CD14-positive monocyte (primary cell): ENCODE data around the gene MEIS2. TPM values are rescaled to one million over a fixed set of nuclear protein-coding genes. Genes with fewer than 3 reads are reported as not detected.

Source experiments
- DNase-seq, 3 donors: peaks; one replicate each; pipeline ENCODE4 v3.0.0-alpha.2; 2011 to 2022
- H2AFZ ChIP-seq: 2 replicates; pipeline ENCODE4 v1.6.0; 2012; ENCODE audit warnings: mild to moderate bottlenecking, low read depth, low read length, inconsistent platforms; ENCODE audit not compliant: insufficient read depth, poor library complexity, severe bottlenecking
- H3K27ac ChIP-seq, 2 donors: 1 replicate in 1 of 2; 2 replicates in 1 of 2; pipeline ENCODE4 v1.5.1; 2012 to 2013; ENCODE audit warnings: low read length in 2 of 2, control low read depth in 1 of 2, inconsistent platforms in 1 of 2, low read depth in 1 of 2, mild to moderate bottlenecking in 1 of 2
- H3K27me3 ChIP-seq, 2 donors: one replicate each; pipeline versions ENCODE4 v1.6.0 to v1.6.1; 2011 to 2013; ENCODE audit warnings: low read length in 2 of 2; ENCODE audit not compliant: control insufficient read depth in 2 of 2, insufficient read depth in 2 of 2
- H3K36me3 ChIP-seq, 2 donors: replicated peaks in 1 of 2; 1 replicate in 1 of 2; 2 replicates in 1 of 2; pipeline versions ENCODE4 v1.5.1 to v1.6.1; 2012 to 2013; ENCODE audit warnings: low read length in 2 of 2, control low read depth in 1 of 2, inconsistent platforms in 1 of 2, mild to moderate bottlenecking in 1 of 2; ENCODE audit not compliant: insufficient read depth in 2 of 2, control insufficient read depth in 1 of 2
- H3K4me1 ChIP-seq, 2 donors: 1 replicate in 1 of 2; 2 replicates in 1 of 2; pipeline versions ENCODE4 v1.5.1 to v1.6.1; 2012 to 2013; ENCODE audit warnings: low read length in 2 of 2, control low read depth in 1 of 2, inconsistent platforms in 1 of 2, mild to moderate bottlenecking in 1 of 2, moderate library complexity in 1 of 2; ENCODE audit not compliant: insufficient read depth in 2 of 2, control insufficient read depth in 1 of 2
- H3K4me2 ChIP-seq: replicated peaks from 2 replicates; pipeline ENCODE3; 2012; ENCODE audit warnings: low read length, moderate library complexity, mild to moderate bottlenecking; ENCODE audit not compliant: poor library complexity, severe bottlenecking; ENCODE audit errors: extremely low read depth
- H3K4me3 ChIP-seq, 3 experiments: fragments of 200-600 bp in 1 of 3; sonication (generic) in 1 of 3; replicated peaks in 1 of 3; 1 replicate in 2 of 3; 2 replicates in 1 of 3; pipeline ENCODE4 v1.5.1; 2011 to 2013; ENCODE audit warnings: low read length in 3 of 3, mild to moderate bottlenecking in 3 of 3, control low read depth in 2 of 3, low read depth in 2 of 3, inconsistent platforms in 1 of 3, moderate library complexity in 1 of 3
- H3K79me2 ChIP-seq: 2 replicates; pipeline ENCODE4 v1.6.0; 2012; ENCODE audit warnings: mild to moderate bottlenecking, control low read depth, inconsistent platforms, low read length, moderate library complexity; ENCODE audit not compliant: insufficient read depth
- H3K9ac ChIP-seq: 2 replicates; pipeline ENCODE4 v1.6.0; 2017; ENCODE audit warnings: low read length, mild to moderate bottlenecking; ENCODE audit not compliant: insufficient read depth, poor library complexity, severe bottlenecking
- H3K9me3 ChIP-seq, 2 donors: replicated peaks in 1 of 2; 1 replicate in 1 of 2; 2 replicates in 1 of 2; pipeline versions ENCODE4 v1.5.1 to v1.6.1; 2012 to 2013; ENCODE audit warnings: low read length in 2 of 2, control low read depth in 1 of 2; ENCODE audit not compliant: control insufficient read depth in 1 of 2, insufficient read depth in 1 of 2
- H4K20me1 ChIP-seq: 2 replicates; pipeline ENCODE4 v1.6.0; 2012; ENCODE audit warnings: mild to moderate bottlenecking, low read length, control low read depth, moderate library complexity; ENCODE audit not compliant: insufficient read depth
- H3K27ac Mint-ChIP-seq, 7 donors: one replicate each; pipeline ENCODE4 v1.8.0; 2020; ENCODE audit warnings: mild to moderate bottlenecking in 7 of 7, mixed read lengths in 7 of 7, moderate library complexity in 6 of 7, inconsistent platforms in 2 of 7
- H3K27me3 Mint-ChIP-seq, 3 donors: one replicate each; pipeline ENCODE4 v1.8.0; 2021 to 2022; ENCODE audit warnings: low read depth in 3 of 3, mild to moderate bottlenecking in 3 of 3, mixed read lengths in 3 of 3, moderate library complexity in 3 of 3, inconsistent platforms in 1 of 3
- H3K36me3 Mint-ChIP-seq, 2 donors: one replicate each; pipeline ENCODE4 v1.8.0; 2020; ENCODE audit warnings: mixed read lengths in 2 of 2, inconsistent platforms in 1 of 2, mild to moderate bottlenecking in 1 of 2
- H3K4me1 Mint-ChIP-seq: one replicate; pipeline ENCODE4 v1.8.0; 2020; ENCODE audit warnings: mild to moderate bottlenecking, mixed read lengths
- H3K4me3 Mint-ChIP-seq, 2 donors: one replicate each; pipeline ENCODE4 v1.8.0; 2020; ENCODE audit warnings: mild to moderate bottlenecking in 2 of 2, mixed read lengths in 2 of 2, moderate library complexity in 1 of 2
- H3K9me3 Mint-ChIP-seq, 7 donors: one replicate each; pipeline ENCODE4 v1.8.0; 2020 to 2022; ENCODE audit warnings: mixed read lengths in 7 of 7, mild to moderate bottlenecking in 6 of 7, moderate library complexity in 6 of 7, inconsistent platforms in 2 of 7
- WGBS: methylation state at CpG from one replicate; pipeline ENCODE4 v1.1.5; 2013; ENCODE audit warnings: missing lambda C conversion rate; ENCODE audit not compliant: insufficient coverage; 5-methylcytosine and 5-hydroxymethylcytosine counted together
- intact Hi-C, 2 donors: fragments of 100-400 bp; cut with micrococcal nuclease; formaldehyde crosslinking; loops; one replicate each; pipeline versions ENCODE4 v1.15.0 to v1.15.1; 2023
- polyA plus RNA-seq, 3 donors: library from polyadenylated mRNA; depleted of rRNA in 1 of 3; unstranded in 2 of 3; stranded (reverse) in 1 of 3; fragments of 300-500 nt in 2 of 3; fragments of >200 nt in 1 of 3; fragmentation: Illumina TruSeq in 2 of 3; gene quantifications; 1 replicate in 2 of 3; 2 replicates in 1 of 3; pipeline ENCODE4 v1.2.3, GENCODE V29; 2012 to 2021
- TF ChIP-seq, protein P1 (sequence below): fragments of 200-600 bp; IDR thresholded peaks from one replicate; pipeline ENCODE4 v1.8.0; 2022; ENCODE audit warnings: antibody characterized with exemption, mild to moderate bottlenecking

Gene MEIS2
- polyA plus RNA-seq, 3 donors: not detected

- Mint-ChIP-seq H3K4me1 (no peaks in the 10 kb centered on the region), H3K36me3 (no peaks in the 10 kb centered on the region), H3K4me3 (no peak overlapping the region), H3K27ac (no peak overlapping the region), H3K27me3 (peaks cover 0 to 8% (median 6%) of the 10 kb centered on the region in 3 donors), H3K9me3 (peaks cover 0 to 4% (median 2%) of the 10 kb centered on the region in 7 donors)
- no peak overlapping the region for H3K9ac ChIP-seq
- intact Hi-C loops: no loop called here
- H3K27me3 ChIP-seq: peaks cover 0 to 4% of the 10 kb centered on the region in 2 donors
- DNase-seq: no peak
- no peaks in the 10 kb centered on the region for H3K36me3 ChIP-seq
- WGBS: 83% methylated on average over 1 of the region's 3 CpGs
- no peak overlapping the region for H3K4me3 ChIP-seq
- H3K79me2 ChIP-seq: no peaks in the 10 kb centered on the region
- H3K4me2 ChIP-seq: no peak overlapping the region
- no peak overlapping the region for H2AFZ ChIP-seq
- H3K27ac ChIP-seq: no peak overlapping the region
- H3K4me1 ChIP-seq: no peaks in the 10 kb centered on the region
- TF ChIP-seq, protein P1, sequence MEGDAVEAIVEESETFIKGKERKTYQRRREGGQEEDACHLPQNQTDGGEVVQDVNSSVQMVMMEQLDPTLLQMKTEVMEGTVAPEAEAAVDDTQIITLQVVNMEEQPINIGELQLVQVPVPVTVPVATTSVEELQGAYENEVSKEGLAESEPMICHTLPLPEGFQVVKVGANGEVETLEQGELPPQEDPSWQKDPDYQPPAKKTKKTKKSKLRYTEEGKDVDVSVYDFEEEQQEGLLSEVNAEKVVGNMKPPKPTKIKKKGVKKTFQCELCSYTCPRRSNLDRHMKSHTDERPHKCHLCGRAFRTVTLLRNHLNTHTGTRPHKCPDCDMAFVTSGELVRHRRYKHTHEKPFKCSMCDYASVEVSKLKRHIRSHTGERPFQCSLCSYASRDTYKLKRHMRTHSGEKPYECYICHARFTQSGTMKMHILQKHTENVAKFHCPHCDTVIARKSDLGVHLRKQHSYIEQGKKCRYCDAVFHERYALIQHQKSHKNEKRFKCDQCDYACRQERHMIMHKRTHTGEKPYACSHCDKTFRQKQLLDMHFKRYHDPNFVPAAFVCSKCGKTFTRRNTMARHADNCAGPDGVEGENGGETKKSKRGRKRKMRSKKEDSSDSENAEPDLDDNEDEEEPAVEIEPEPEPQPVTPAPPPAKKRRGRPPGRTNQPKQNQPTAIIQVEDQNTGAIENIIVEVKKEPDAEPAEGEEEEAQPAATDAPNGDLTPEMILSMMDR: no peak
- no peaks in the 10 kb centered on the region for H4K20me1 ChIP-seq
- H3K9me3 ChIP-seq: no peaks in the 10 kb centered on the region
These were observed 14.2 kb downstream of the MEIS2 start for GRCh38 chr15:37086120-37086519.

DNA sequence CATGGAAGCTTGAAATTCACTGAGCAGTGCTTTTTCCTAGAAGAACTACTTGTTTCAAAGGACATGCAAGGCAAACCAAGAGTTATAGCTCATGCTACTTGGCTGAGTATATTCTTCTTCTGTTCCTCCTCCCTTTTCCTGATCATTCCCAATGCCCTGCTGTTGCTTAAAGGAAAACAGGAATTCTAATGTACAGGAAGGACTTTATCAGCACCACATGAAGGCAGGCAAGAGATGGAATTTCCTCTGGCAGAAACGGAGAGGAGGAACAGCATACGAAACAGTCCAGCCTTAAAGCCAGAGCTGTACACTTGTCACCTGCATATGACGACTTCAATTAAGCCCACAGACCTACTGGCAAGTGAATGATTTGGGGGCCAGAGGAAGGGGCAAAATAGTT, 15.7 kb downstream of the MEIS2 start:
- Histone ChIP-seq H4K20me1 (no peaks in the 10 kb centered on the region), H3K79me2 (no peaks in the 10 kb centered on the region), H3K27ac (no peak overlapping the region), H3K27me3 (peaks cover 0 to 2% of the 10 kb centered on the region in 2 donors), H3K4me1 (no peaks in the 10 kb centered on the region), H3K4me2 (no peak overlapping the region), H3K36me3 (no peaks in the 10 kb centered on the region), H3K9me3 (no peaks in the 10 kb centered on the region), H3K9ac (no peak overlapping the region), H3K4me3 (no peak overlapping the region), H2AFZ (no peak overlapping the region)
- no peak for DNase-seq
- H3K4me1 Mint-ChIP-seq: no peaks in the 10 kb centered on the region
- no CpG with 5 or more reads among the region's 3 CpGs for WGBS
- peaks cover 0 to 4% (median 0%) of the 10 kb centered on the region in 7 donors for H3K9me3 Mint-ChIP-seq
- H3K27ac Mint-ChIP-seq: no peak overlapping the region
- no peak overlapping the region for H3K4me3 Mint-ChIP-seq
- TF ChIP-seq, protein P1: no peak
- intact Hi-C loops: no loop called here
- no peaks in the 10 kb centered on the region for H3K36me3 Mint-ChIP-seq
- H3K27me3 Mint-ChIP-seq: peaks cover 0 to 3% (median 0%) of the 10 kb centered on the region in 3 donors
